SK-N-SH (cell line): ENCODE data around the gene CIC. TPM values are rescaled to one million over a fixed set of nuclear protein-coding genes. Genes with fewer than 3 reads are reported as not detected.

Source experiments
- CTCF ChIA-PET: fragments of 300-600, 350-600 bp; formaldehyde crosslinking; extraction: SDS; loops from one replicate; lab custom pipeline; 2021; lab: Yijun Ruan, JAX
- POLR2A ChIA-PET: fragments of 350-600 bp; sonication (Branson Sonifier 250); formaldehyde crosslinking; extraction: SDS; loops from one replicate; lab custom pipeline; 2020; ENCODE audit warnings: antibody characterized with exemption, inconsistent platforms; lab: Yijun Ruan, JAX
- DNase-seq: peaks from one replicate; pipeline ENCODE4 v3.0.0; 2012
- H2AFZ ChIP-seq: fragments of 200-600 bp; sonication (generic); 2 replicates; pipeline ENCODE4 v1.8.1; 2016; ENCODE audit warnings: antibody characterized with exemption, mild to moderate bottlenecking, low read depth
- H3F3A ChIP-seq: fragments of 200-600 bp; sonication (generic); replicated peaks from 2 replicates; pipeline ENCODE3; 2016; ENCODE audit warnings: antibody characterized with exemption, mild to moderate bottlenecking; ENCODE audit not compliant: insufficient read depth
- H3K27ac ChIP-seq, 2 experiments: fragments of 200-500 bp in 1 of 2; fragments of 200-600 bp in 1 of 2; sonication (Bioruptor generic) in 1 of 2; sonication (generic), shearing (Covaris generic) in 1 of 2; 2 replicates each; pipeline versions ENCODE4 v1.5.1 to v1.6.1; 2014 to 2016; ENCODE audit warnings: low read depth in 2 of 2, inconsistent platforms in 1 of 2, low read length in 1 of 2, mild to moderate bottlenecking in 1 of 2, mixed read lengths in 1 of 2
- H3K27me3 ChIP-seq: fragments of 200-600 bp; sonication (generic), shearing (Covaris generic); 2 replicates; pipeline ENCODE4 v1.6.1; 2016; ENCODE audit warnings: mixed run types; ENCODE audit not compliant: insufficient read depth
- H3K36me3 ChIP-seq, 2 experiments: fragments of 200-500 bp in 1 of 2; fragments of 200-600 bp in 1 of 2; sonication (Bioruptor generic) in 1 of 2; sonication (generic) in 1 of 2; replicated peaks in 1 of 2; 2 replicates each; pipeline versions ENCODE3 to v1.5.1; 2014 to 2016; ENCODE audit warnings: low read length in 1 of 2, mild to moderate bottlenecking in 1 of 2; ENCODE audit not compliant: insufficient read depth in 2 of 2, control insufficient read depth in 1 of 2
- H3K4me1 ChIP-seq, 2 experiments: fragments of 200-500 bp in 1 of 2; fragments of 200-600 bp in 1 of 2; sonication (Bioruptor generic) in 1 of 2; sonication (generic), shearing (Covaris generic) in 1 of 2; 2 replicates each; pipeline versions ENCODE4 v1.5.1 to v1.6.1; 2014 to 2016; ENCODE audit warnings: low read depth in 1 of 2, low read length in 1 of 2, mixed run types in 1 of 2; ENCODE audit not compliant: insufficient read depth in 2 of 2, control insufficient read depth in 1 of 2
- H3K4me2 ChIP-seq: fragments of 200-600 bp; sonication (generic), shearing (Covaris generic); 2 replicates; pipeline ENCODE4 v1.6.1; 2017; ENCODE audit warnings: mixed run types
- H3K4me3 ChIP-seq, 2 experiments: fragments of 200-500 bp in 1 of 2; fragments of 200-600 bp in 1 of 2; sonication (Bioruptor generic) in 1 of 2; sonication (generic), shearing (Covaris generic) in 1 of 2; 2 replicates each; pipeline versions ENCODE4 v1.5.1 to v1.8.1; 2014 to 2016; ENCODE audit warnings: low read depth in 2 of 2, inconsistent platforms in 1 of 2, low read length in 1 of 2, mild to moderate bottlenecking in 1 of 2, mixed read lengths in 1 of 2, moderate library complexity in 1 of 2
- H3K79me2 ChIP-seq: fragments of 200-600 bp; sonication (generic); 2 replicates; pipeline ENCODE4 v1.8.1; 2017; ENCODE audit warnings: mild to moderate bottlenecking; ENCODE audit not compliant: insufficient read depth
- H3K9ac ChIP-seq: fragments of 200-600 bp; sonication (generic); 2 replicates; pipeline ENCODE4 v1.6.1; 2017; ENCODE audit warnings: mixed run types
- H3K9me2 ChIP-seq: fragments of 200-600 bp; sonication (generic); 2 replicates; pipeline ENCODE4 v1.6.1; 2017; ENCODE audit warnings: mixed run types
- H3K9me3 ChIP-seq: fragments of 200-600 bp; sonication (generic); 2 replicates; pipeline ENCODE4 v1.6.1; 2017; ENCODE audit warnings: mixed run types, mild to moderate bottlenecking, moderate library complexity
- H4K20me1 ChIP-seq: fragments of 200-600 bp; sonication (generic); 2 replicates; pipeline ENCODE4 v1.6.1; 2017; ENCODE audit warnings: mild to moderate bottlenecking, mixed run types; ENCODE audit not compliant: insufficient read depth
- CHD2 ChIP-seq: fragments of 150-350 bp; IDR thresholded peaks from 2 replicates; pipeline ENCODE4 v1.6.1; 2018; ENCODE audit warnings: low read length; ENCODE audit not compliant: partially characterized antibody
- ELF1 ChIP-seq: IDR thresholded peaks from 2 replicates; pipeline ENCODE4 v1.4.0; 2012
- FOXJ3 ChIP-seq: sonication (generic); formaldehyde crosslinking; IDR thresholded peaks from 2 replicates; pipeline ENCODE4 v1.5.1; 2020; ENCODE audit warnings: mild to moderate bottlenecking, missing genetic modification reagents
- GABPA ChIP-seq: IDR thresholded peaks from 2 replicates; pipeline ENCODE4 v1.4.0; 2012; ENCODE audit warnings: low read depth, mild to moderate bottlenecking
- GATA2 ChIP-seq: sonication (generic); formaldehyde crosslinking; IDR thresholded peaks from 2 replicates; pipeline ENCODE4 v1.5.0; 2020; ENCODE audit warnings: mild to moderate bottlenecking, missing genetic modification reagents
- JUND ChIP-seq: IDR thresholded peaks from 2 replicates; pipeline ENCODE4 v1.4.0; 2012
- NFIC ChIP-seq: IDR thresholded peaks from 2 replicates; pipeline ENCODE4 v1.4.0; 2012; ENCODE audit warnings: borderline replicate concordance
- NRF1 ChIP-seq: IDR thresholded peaks from 2 replicates; pipeline ENCODE4 v1.6.1; 2012; ENCODE audit warnings: low read depth, mild to moderate bottlenecking, low read length
- RCOR1 ChIP-seq: fragments of 150-350 bp; IDR thresholded peaks from 2 replicates; pipeline ENCODE4 v1.6.1; 2017; ENCODE audit warnings: antibody characterized with exemption, low read length
- REST ChIP-seq: IDR thresholded peaks from 2 replicates; pipeline ENCODE4 v1.6.1; 2012; ENCODE audit warnings: mild to moderate bottlenecking, low read depth, low read length, moderate library complexity
- RFX5 ChIP-seq: IDR thresholded peaks from 2 replicates; pipeline ENCODE4 v1.6.1; 2012; ENCODE audit warnings: mild to moderate bottlenecking, improper control_type of control experiment, low read length
- RXRA ChIP-seq: IDR thresholded peaks from 2 replicates; pipeline ENCODE4 v1.4.0; 2012; ENCODE audit warnings: low read depth, mild to moderate bottlenecking, borderline replicate concordance
- SIN3A ChIP-seq: IDR thresholded peaks from 2 replicates; pipeline ENCODE4 v1.6.1; 2012; ENCODE audit warnings: low read depth, mild to moderate bottlenecking, low read length, moderate library complexity, borderline replicate concordance
- SMC3 ChIP-seq: IDR thresholded peaks from 2 replicates; pipeline ENCODE4 v1.6.1; 2012; ENCODE audit warnings: low read depth, low read length, improper control_type of control experiment
- TEAD4 ChIP-seq: IDR thresholded peaks from 2 replicates; pipeline ENCODE4 v1.4.0; 2012; ENCODE audit warnings: mild to moderate bottlenecking, borderline replicate concordance; ENCODE audit not compliant: insufficient read depth
- USF1 ChIP-seq: IDR thresholded peaks from 2 replicates; pipeline ENCODE4 v1.4.0; 2012; ENCODE audit warnings: low read depth, borderline replicate concordance
- USF2 ChIP-seq: fragments of 150-350 bp; IDR thresholded peaks from 2 replicates; pipeline ENCODE4 v1.6.1; 2017; ENCODE audit warnings: antibody characterized with exemption, low read length, low read depth, borderline replicate concordance
- YY1 ChIP-seq: IDR thresholded peaks from 2 replicates; pipeline ENCODE4 v1.4.0; 2012; ENCODE audit warnings: low read depth, mild to moderate bottlenecking
- polyA plus RNA-seq, 3 experiments: library from polyadenylated mRNA; depleted of rRNA; stranded (reverse); fragments of >200 nt; gene quantifications; 2 replicates each; pipeline ENCODE4 v1.2.3, GENCODE V29; 2012

Gene CIC
- polyA plus RNA-seq, 1 of the 3 experiments (the other 2 are of a cell fraction) = 16.9 TPM

GRCh38 chr19:42325896-42326771, 57.1 kb downstream of the CIC start (continued):
- TF ChIP-seq CHD2 (no peak), SIN3A (no peak), ELF1 (no peak)

GRCh38 chr19:42326969-42327368, 57.9 kb downstream of the CIC start:
- peaks cover 8 to 16% of the 10 kb centered on the region in 2 experiments; a peak in 1 of 4 replicates for H3K4me1 ChIP-seq
- H3K36me3 ChIP-seq = no peaks in the 10 kb centered on the region
- H3K27ac ChIP-seq = no peak overlapping the region
- H3K4me3 ChIP-seq = peak overlapping the region in 1 of 2 experiments; percentile 99; a peak in 2 of 4 replicates
- H3K79me2 ChIP-seq = peaks cover 39% of the 10 kb centered on the region
- H3K4me2 ChIP-seq = peak overlapping the region; percentile 99
- ChIA-PET POLR2A (no interaction called here), CTCF (interaction anchor here (1.2 kb wide), 1 partner anchor 47 kb away, joined by 3 read pairs; no protein-coding TSS in a partner anchor)
- no peaks in the 10 kb centered on the region for H3K9me3 ChIP-seq
- no peaks in the 10 kb centered on the region; the same call in 1 of the 2 replicates for H4K20me1 ChIP-seq
- no peaks in the 10 kb centered on the region for H3K27me3 ChIP-seq
- no peaks in the 10 kb centered on the region for H3K9me2 ChIP-seq
- no peaks in the 10 kb centered on the region for H3F3A ChIP-seq
- no peak for DNase-seq
- H3K9ac ChIP-seq = peak overlapping the region; percentile 93; the same call in 1 of the 2 replicates
- no peak overlapping the region for H2AFZ ChIP-seq
- TF ChIP-seq NRF1 (no peak), SMC3 (no peak), TEAD4 (no peak), USF1 (no peak), RFX5 (no peak), RCOR1 (no peak), NFIC (no peak), FOXJ3 (no peak), GABPA (no peak), GATA2 (CRISPR knock-in tag) (no peak), JUND (no peak), REST (no peak), RXRA (no peak), USF2 (no peak), YY1 (no peak)
- TF ChIP-seq, all 33 proteins: peak for 0
